Myocyte (in vitro differentiated cells): ENCODE results near the gene POU6F2. TPM values are rescaled to one million over a fixed set of nuclear protein-coding genes. Genes with fewer than 3 reads are reported as not detected.

Source experiments
- DNase-seq: peaks from one replicate; pipeline ENCODE4 v3.0.0-alpha.2; 2012; ENCODE audit warnings: low read depth
- total RNA-seq: library from RNA; depleted of rRNA; stranded (reverse); fragments of >200 nt; gene quantifications from 2 replicates; pipeline ENCODE4 v1.2.3, GENCODE V29; 2014

Gene POU6F2
- total RNA-seq, 1 donor from 2014 or later, result 0.11 TPM

DNA sequence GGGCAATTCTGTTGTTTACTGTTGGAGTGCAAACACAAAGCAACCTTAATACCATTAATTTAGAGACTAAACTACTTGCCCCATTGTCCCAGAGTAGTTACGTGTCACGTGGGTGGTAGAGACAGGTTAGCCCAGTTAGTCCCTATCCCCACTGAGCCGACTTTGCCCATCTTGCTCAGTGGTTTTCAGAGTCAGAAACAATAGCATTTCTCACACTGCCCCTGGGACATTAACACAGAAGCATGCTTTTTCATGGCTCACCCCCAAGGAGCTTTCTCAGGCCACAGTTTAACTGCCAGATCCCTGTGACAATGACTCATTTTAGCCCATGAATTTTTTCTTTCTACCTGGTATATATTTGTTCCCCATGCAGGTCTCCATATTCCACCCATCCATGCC is 271.0 kb downstream of the POU6F2 start:
- no peak for DNase-seq

DNA sequence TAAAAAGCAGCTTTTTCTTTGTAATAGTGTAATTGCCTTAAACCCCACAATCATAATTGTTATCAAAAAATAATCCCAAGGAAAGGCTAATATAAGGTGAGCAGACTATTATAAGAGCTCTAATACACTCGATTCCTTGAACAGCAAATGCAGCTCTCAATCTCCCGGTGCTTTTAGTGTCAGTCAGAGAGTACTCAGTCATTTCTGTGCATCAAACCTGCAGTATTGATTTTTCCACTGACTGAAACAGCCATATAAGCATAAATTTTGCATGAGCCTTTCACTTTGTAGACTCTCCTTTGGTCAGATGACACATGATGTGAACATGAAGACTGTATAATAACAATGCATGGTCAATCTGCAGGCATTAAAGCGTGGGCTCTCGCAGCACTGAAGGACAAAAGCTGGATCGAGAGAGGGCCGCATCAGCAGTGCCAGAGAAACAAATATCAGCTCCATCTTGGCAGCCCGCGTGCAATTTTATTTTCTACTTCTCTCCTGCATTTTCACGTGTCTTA is 272.0 kb downstream of the POU6F2 start:
- no peak for DNase-seq

DNA sequence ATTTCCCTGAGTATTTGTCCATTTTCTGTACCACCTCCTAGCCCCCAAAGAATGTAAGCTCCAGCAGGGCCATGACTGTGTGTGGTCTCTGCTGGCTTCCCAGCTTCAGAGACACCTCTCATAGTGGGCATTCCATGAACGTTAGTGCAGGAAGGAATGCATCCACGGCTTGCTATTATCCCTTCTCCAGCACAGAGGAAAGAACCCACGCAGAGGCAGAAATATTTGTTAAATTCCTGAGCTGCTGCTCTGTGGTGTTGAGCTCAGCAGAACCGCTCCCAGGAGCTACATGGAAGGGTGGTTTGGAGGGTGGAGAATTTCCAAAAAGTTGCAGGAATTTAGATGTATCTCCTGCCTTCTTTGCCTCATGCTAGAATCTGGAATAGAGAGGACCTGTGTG is 275.2 kb downstream of the POU6F2 start:
- no peak for DNase-seq

DNA sequence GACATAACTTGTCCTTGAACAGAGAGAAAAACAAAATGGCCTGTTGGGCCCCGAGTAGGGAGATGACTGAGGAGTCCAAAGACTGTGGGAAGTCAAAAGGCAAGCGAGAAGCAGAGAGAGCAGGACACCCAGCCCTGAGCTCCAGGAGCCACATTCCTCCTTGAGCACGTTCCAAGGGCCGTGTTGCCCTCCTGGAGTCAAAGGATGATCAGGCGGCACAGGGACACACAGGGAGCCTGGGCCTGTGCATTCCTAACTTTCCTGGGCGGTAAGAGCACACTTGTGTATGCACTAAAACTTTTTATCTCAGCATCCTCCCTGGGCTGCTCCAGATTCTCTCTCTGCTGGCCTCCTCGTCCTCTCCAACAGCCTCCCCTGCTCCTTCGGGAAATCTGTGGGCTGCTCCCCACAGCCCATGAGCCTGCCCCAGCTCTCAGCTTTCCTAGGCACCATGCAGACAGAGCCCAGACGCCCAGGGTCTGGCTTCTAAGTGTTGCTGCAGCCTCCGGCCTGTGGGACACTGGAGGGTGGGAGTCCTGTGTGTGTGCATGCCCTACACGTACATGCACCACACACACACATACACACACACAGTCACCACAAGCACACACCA is 281.8 kb downstream of the POU6F2 start:
- no peak for DNase-seq

DNA sequence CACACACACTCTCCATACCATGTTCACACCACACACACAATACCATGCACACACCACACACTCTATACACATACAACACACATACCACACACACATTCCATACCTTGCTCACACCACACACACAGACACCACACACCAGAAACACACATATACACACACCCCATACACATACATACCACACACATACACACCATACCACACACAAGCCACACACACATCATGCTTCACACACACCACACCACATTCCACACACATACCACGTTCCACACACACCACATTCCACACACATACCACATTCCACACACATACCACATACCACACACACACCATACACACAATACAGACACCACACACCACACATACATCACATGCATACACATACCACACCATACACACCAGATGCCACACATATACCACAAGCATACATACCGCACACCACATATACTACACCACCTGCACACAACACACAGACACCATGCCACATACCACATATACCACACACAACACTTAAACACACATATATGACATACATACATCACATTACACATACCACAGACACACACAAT is 282.7 kb downstream of the POU6F2 start:
- DNase-seq, result no peak

DNA sequence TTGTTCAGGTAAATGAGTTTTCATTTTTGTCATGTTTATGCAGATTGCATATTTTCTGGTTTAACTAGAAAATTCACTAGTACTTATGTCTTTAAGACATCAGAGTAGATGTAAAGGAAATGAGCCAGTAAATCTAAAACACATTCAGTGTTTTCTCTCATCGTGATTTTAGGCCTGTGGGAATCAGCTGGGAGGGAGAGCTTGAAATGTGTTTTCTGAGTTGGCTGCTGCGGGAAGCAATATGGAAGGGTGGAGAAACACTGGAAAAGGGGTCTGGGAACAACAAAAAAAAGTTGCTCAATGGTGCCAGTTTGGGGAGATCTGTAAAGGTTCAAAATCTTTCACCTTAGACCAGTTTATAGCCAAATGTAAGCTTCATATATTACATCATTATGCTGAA is 284.1 kb downstream of the POU6F2 start:
- DNase-seq, result no peak

DNA sequence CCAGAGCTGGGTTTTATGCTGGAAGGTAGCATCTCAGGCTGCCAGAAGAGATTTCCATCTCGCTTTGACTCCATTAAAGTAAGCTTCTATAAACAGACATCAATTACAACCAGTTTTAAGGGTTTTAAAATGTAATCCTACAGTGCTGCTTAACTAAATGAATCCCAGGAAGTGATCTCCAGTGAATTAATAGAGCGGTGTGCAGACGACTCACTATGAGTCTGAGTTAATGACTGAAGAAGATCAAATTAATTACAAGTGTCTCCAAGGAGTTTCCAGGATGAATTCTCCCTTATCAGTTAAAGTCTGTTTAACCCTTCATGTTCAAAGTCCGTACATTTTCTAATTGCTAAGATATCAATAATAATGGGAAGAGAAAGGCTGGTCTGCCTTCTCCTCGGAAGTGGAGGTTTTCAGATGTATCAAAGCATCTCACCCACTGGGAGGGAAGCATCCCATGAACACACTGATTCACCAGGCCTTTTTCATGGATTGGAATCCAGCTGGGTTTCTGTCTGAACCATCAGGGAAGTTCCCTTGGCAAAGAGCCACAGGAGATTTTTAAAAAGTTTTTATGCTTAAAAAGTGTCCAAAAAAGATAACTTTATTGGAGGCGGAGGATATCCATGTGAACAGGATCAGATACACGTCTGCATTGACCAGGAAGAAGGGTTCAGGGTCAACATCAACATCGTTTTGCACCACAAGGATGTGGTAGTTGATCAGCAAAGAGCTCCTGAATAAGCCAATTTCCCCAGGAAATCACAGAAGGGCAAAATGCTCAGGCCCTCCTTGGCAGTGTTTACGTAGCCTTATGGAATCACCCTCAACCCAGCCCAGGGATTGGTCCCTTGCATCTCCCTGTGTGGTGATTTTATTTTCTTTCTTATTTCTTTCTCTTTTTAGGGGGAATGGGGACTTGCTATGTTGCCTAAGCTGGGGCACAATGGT is 288.2 kb downstream of the POU6F2 start:
- no peak for DNase-seq

DNA sequence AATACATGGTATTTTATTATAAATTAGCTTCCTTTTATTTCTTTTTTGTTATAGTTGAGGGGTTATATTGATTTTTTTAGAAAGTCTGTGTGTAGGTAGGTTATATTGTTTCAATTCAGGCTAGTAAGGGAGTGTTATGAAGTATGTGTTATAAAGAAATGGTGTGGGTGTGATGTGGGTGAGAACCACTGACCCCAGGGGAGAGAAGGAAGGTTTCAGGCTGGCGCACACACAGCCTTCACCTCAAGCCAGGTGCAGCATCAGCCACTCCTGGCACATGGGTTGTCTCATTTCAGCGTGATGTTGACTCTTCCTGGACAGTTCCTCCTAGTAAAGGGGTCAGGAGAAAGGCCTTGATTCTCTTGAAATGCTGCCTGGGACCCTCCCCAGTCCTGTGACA is 291.3 kb downstream of the POU6F2 start:
- DNase-seq, result no peak

DNA sequence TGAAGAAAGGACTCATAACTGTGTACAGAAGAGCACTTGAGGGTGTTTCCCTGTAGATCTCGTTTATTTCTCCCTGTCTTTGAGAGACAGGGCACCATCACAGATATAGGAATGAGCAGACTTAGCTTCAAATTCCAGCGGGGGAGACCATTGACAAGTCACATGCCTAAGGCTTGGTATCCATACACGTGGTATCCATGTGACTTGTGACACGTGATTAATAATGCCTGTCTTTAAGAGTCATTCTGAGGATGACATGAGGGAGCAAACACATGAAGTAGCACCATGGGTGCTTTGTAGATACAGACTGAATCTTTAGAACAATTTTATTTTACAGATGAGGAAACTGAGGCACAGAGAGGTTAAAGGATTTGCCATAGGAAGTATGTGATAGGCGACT is 292.3 kb downstream of the POU6F2 start:
- no peak for DNase-seq

DNA sequence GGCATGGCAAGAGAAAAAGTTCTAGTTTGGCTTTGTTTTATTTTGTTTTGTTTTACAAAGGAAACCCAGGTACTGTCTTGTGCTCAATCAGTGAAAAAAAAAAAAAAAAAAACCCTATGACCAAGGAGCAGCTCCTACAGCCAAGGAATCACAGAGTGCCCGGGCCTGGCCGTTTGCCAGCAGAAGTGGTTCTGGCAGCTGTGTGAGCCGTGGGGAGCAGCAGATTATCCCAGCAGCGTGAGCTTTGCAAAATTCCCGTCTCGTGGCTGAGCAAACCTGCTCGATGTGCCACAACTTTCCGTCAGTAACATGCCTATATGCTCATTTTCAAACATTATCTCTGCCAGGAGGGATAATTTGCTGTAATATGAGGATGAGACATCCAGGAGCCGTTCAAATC is 293.7 kb downstream of the POU6F2 start:
- DNase-seq, result peak; percentile 87

DNA sequence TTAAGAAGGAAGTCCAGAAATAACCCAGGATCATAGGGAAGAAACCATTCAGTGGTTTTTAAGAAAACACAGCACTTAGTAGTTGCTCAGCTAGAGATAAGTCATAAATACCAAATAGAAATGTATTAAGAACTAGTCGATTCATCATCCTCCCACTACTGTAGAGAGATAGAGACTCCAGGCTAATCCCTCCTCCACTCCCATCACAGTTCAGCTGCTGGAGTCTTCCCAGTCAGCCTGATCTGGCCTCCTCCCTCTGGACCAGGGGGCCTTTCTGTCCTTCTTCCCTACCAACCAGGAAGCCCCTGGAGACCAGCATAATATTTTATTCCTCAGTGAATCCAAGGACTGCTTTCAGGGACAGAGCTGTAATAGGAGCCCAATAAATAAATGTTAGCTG is 294.4 kb downstream of the POU6F2 start:
- peak; percentile 2 for DNase-seq

DNA sequence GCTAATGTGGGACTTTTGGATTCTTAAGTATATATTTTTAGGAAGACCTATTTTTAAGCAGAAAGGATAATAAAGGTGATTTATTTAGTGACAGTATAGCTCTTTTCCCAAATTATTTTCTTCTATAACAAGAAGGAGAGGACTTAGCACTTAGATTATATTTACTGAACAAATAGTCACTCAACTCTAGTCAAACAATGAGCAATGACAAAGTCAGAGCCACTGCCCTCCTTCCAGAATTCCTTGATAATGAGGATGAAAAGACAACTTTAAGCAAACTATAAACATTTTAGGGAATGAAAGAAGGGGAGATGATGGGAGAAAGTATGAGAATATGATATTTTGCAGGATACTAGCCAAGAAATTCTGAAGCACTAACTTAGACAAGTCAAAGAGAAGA is 295.0 kb downstream of the POU6F2 start:
- DNase-seq, result no peak

DNA sequence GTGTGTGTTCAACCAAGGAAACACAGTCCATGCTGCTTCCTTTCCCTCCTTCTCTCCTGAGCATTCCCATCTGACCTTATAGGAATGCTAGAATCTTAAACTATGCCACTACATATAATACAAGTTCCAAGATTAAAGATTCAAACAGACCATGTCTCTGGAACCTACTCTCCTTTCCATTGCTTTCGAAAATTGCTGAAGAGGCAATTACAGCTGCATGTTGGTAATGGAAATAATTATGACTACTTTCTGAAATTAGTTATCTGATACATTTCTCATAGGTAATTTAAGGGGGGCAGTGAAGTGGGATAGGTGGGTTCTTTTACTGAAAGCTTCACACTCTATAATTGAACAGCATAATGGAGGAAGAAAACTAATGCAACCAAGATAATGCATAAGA is 302.6 kb downstream of the POU6F2 start:
- no peak for DNase-seq

DNA sequence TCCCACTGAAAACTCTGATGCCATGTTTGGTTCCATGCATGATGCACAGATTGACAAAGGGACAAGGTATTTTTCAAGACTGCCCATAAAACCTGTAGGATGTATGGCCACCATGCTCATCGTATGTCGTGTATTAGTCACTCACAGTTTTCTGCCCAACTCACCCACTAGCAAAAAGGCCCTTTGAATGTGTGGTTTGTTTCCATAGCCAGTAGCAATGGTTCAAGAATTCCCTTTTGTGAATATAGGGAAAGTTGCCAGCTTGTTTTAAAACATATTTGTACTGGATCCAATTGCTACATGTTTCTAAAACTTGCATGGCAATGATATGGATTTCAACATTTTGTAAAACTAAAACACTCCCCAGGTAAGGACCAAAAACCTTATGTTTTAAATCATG is 307.5 kb downstream of the POU6F2 start:
- DNase-seq, result no peak

DNA sequence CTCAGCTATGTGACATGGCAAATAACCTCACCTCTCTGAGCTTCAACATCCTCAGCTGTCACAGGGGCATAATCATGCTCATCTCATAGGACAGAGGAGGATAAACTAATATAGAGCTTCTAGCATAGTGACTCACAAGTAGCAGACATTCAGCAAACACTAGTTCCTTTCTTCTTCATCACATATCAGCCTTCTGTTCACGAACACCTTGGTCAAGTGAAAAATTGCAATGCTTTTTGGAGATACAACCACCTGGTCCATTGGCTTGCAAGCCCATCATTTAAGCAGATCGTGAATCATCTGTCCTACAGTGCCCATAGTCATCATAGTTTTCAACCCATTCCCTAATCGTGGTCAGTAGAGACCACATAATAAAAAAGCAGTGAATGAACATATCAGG is 310.6 kb downstream of the POU6F2 start:
- no peak for DNase-seq

DNA sequence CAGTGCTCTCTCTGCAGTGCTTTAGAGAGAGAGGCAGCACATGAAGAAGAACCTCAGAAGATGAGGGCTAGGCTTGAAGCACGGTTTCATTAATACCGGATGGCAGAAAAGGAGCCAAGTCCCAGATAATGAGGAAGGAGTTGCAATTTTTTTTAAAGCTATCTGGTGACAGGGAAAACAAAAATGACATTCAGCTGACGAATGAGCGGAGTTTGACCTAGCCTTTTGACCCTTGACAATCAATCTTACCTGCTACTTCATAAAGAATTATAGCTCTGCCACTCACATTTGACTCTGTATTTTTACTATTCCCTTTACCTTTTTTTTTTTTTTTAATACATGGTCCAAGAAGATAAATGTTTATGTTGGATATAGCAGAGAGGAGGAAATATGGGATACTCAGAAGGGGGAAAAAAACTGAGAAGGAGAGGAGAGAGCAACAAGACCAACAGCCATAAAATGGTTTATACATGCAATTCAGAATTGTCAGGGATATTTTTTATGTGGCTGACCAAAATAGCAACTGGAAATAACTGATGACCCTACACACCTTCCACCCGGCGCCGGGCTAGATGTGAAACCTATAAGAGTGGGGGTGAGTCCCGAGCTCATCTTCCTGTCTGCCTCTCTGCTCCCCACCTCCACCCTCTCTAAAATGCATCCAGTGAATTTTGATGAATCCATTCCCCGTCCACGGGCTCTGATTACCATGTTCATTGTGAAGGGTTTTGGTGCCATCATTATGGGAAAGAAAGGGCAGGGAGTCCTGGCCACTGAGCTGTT is 314.1 kb downstream of the POU6F2 start:
- DNase-seq, result no peak

DNA sequence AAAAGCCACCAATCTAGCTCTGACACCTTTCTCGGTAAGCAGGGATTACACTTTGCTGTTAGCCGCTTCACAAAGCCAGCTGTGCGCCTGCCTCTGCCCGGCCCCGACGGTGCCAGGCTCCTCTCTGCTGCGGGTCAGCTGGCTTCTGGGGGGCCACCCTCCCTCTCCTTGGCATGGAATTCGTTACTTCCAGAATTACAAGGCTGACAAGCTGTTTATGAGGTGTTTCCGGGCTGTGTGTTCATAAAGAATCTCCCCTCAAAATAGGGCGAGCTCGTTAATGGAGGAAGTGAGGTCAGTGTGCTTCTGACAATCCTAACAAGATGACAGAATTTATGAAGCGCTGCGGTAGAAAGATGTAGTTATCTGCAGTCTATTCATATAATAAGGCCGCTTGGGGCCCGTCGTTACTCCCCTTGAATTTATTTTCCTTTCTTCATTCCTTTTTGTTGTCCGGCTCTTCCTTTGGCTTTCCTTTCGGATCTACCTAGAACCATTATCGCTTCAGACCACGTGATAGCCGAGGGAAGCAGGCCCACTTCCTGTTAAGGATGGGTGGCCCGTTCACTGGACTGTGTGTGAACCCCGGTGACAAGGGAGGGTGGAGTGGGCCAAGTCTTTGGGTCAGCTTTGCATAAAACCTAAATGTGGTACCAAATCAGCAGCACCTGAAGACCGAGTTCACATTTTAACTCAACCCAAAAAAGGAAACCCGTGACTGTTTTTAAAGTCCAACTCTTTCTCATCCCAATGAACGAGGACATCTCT is 315.5 kb downstream of the POU6F2 start:
- no peak for DNase-seq

DNA sequence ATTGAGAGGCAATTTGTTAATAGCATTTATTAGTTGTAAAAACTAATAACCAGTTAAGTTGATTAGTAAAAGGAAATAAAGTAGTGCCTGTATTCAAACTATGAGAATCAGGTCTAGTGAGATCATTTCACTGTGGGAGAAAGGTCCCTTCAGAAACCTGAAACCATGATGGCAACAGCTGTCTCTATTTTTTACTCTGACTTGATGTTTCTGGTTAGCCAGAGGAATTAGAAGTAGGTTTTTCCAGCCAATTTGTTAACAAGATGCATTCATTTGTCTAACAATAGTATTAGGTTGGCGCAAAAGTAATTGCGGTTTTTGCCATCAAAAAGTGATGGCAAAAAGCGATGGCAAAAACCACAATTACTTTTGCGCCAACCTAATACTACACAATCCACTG is 316.3 kb downstream of the POU6F2 start:
- peak; percentile 61 for DNase-seq

DNA sequence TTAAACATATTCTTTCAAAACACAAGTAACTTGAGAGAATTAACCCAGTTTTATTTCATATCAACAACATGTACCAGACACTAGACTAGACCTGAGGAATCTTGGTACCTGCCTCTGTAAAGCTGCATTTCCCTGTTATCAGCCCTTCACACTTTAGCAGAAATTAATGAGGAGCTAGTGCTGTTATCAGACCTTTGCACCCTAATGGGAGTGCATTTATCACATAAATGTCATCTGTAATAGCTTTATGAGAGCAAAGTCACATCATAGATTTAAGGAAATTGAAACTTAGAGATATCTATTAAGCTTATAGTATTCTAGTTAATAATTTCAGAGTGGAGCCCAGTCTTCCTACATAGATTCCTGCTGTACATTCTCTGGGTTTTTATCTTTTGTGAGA is 318.1 kb downstream of the POU6F2 start:
- no peak for DNase-seq

DNA sequence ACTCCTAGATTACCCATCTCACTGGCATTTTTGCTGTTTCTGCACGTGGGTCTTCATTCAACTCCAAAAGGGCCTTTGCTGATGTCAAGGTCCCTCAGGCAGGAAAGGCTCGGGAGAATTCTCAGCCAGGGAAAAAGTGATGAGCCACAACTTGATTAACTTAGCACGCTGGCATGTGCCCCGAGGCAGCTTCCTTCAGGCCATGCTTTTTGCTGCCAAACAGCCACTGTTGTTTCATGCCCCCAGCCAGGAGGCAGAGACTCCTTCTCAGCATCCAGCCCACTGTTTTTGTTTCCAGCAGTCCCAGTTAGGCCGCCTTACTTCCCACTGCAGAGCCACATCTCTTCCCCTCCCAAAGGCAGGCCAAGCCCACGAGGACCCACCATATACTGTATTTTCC is 322.0 kb downstream of the POU6F2 start:
- no peak for DNase-seq

DNA sequence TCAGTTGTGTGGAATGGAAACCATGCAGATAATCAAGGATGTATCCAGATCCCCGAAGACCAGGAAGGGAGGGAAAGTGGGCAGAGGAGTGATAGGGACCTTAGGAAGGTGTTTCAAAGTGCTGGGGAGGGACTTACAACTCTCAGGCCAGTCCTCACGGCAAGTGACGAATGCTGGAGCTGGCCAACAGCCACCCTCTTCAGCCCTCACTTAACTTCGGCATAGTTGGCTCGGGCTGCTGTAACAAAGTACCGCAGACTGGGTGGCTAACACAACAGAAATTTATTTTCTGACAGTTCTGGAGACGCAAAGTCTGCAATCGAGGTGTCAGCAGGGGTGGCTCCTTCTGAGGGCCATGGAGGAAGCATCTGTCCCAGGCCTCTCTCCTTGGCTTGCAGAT is 322.6 kb downstream of the POU6F2 start:
- DNase-seq, result no peak
